GM13977 (cell line): ENCODE results near the gene RHOH.
"Not testable (repeated sequence)": the region's sequence is repeated elsewhere in the genome, so short reads cannot be mapped to it uniquely, and the experiment has no call there.

Experiments used
- DNase-seq: peaks from one replicate; pipeline ENCODE4 v3.0.0; 2012; ENCODE audit warnings: low spot score
- CTCF ChIP-seq: IDR thresholded peaks from 2 replicates; pipeline ENCODE4 v1.5.1; 2012; ENCODE audit warnings: mild to moderate bottlenecking, control low read depth; ENCODE audit not compliant: insufficient read depth; ENCODE audit errors: extremely low read depth, missing control alignments
- in situ Hi-C: fragments of 300-500 bp; cut with MboI; formaldehyde crosslinking; loops from one replicate; pipeline ENCODE4 v1.12.0; 2022; ENCODE audit warnings: low sequenced_read_pairs, low pct_unique_long_range_greater_than_20kb, mixed read lengths, inconsistent platforms; ENCODE audit not compliant: unreplicated experiment

RHOH gene

DNA sequence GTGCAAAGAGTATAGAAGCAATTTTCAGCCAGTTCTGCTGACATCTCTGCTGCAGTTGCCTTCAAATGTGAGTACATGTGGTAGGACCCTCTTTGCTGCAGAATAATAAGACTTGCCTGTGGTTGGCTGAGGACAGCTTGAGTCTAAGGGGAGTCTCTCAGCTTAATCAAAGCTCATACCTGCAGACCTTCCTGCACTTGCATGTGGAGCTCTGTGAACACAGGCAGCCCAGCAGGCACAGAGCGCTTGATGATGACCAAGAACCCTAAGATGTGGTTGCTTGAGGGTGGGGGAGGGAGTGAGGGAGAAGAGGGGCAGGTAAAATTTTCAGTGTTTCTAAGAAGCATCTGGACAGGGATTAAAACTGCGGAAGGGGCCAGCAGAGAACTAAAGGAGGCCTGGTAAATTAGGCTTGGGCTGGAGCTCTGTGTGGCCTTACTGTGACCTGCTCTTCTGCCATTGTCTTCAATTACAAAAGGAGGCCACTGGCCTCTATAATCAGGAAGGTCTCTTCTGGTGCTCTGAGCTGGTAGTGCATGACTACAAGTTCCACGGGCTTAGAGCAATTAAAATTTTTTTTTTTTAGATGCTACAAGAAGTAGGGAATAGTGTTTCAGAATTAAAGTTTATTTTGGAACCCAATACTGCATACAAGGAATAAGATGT is 78.4 kb downstream of the RHOH start:
- in situ Hi-C loops, result no loop called here
- TF ChIP-seq CTCF, result no peak
- no peak for DNase-seq

DNA sequence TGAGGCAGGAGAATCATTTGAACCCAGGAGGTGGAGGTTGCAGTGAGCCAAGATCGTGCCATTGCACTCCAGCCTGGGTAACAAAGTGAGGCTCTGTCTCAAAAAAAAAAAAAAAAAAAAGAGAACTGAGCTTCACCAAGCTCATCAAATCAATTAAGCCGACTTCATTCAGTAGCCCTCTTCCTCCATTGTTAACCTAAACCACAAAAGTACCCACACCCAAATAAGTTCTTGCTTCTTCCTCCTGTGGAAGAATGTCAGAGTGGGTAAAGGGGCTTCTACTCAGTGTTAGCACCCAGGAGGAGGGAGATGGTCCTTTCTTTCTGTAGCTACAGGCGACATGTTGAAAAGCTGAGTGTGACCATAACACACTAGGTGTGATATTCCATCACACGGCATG is 79.7 kb downstream of the RHOH start:
- no peak for TF ChIP-seq CTCF
- in situ Hi-C loops, result no loop called here
- no peak for DNase-seq

DNA sequence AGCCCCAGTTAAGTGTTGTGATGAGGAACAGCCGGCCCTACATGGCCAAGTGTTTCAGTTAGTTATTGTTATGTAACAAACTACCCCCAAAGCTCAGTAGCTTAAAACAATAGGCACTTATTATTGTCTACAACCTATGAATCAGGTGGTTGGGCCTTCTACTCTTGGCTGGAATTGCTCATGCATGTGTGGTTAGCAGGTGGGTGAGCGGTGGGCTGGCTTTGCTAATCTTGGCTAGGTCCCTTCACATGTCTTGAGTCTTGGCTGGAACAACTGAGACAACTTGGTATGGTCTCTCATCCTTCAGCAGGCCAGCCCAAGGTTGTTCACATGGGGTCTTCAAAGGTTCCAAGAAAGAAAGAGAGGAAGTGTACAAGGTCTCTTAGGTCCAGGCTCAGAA is 83.8 kb downstream of the RHOH start:
- TF ChIP-seq CTCF, result no peak
- no peak for DNase-seq

GRCh38 chr4:40281099-40281498 is 84.3 kb downstream of the RHOH start:
- TF ChIP-seq CTCF, result no peak
- no peak for DNase-seq
- in situ Hi-C loops, result no loop called here

More for the DNA sequence above, 83.8 kb downstream of the RHOH start:
- in situ Hi-C loops, result no loop called here

DNA sequence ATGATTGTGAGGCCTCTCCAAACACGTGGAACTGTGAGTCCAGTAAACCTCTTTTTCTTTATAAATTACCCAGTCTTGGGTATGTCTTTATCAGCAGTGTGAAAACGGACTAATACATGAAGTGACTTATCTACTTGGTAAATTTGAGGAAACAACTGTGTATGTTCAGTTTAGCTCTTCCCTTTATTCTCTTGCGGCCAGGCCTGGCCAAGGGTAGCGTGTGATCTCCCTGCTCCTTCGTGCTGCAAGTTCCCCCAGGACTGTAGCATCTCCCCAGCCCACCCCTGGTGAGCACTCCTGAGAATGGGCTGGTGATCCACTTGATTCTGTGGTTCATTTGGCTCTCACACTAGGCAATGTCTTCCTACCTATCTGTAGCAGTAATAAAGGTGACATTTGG is 85.1 kb downstream of the RHOH start:
- DNase-seq, result no peak
- no peak for TF ChIP-seq CTCF
- in situ Hi-C loops, result no loop called here

DNA sequence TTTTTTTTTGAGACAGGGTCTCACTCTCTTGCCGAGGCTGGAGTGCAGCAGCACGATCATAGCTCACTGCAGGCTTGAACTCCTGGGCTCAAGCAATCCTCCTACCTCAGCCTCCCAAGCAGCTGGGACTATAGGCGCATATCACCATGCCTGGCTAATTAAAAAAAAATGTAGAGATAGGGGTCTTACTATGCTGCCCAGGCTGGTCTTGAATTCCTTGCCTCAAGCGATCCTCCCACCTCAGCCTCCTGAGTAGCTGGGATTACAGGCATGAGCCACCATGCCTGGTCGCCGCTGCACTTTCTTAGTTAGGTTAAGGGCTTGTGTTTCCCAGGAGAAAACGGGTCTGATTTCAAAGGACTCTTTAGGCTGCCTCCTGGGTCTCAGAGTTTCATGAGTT is 86.0 kb downstream of the RHOH start:
- in situ Hi-C loops, DNase-seq: not testable (repeated sequence)

GRCh38 chr4:40283413-40283812 is 86.6 kb downstream of the RHOH start:
- DNase-seq, result no peak
- TF ChIP-seq CTCF, result no peak
- in situ Hi-C loops, result no loop called here
